OCI-LY3 (cell line): Measurements from ENCODE around the gene GRAMD4.

ENCODE experiments used
- CTCF ChIP-seq: fragments of 200-600, 300-600 bp; sonication (generic); IDR thresholded peaks from 2 replicates; pipeline ENCODE4 v1.5.1; 2014; ENCODE audit warnings: antibody characterized with exemption, low read length, low read depth
- EZH2phosphoT487 ChIP-seq: fragments of 200-600 bp; shearing (Covaris generic); IDR thresholded peaks from 2 replicates; pipeline ENCODE4 v1.6.1; 2018; ENCODE audit warnings: antibody characterized with exemption, mixed run types, low read depth

- TF ChIP-seq CTCF (no peak), EZH2phosphoT487 (no peak)
These were observed 26.9 kb upstream of the GRAMD4 start for GRCh38 chr22:46593211-46593681.
